ENCODE measurements around the gene PAPPA2. TPM values are rescaled to one million over a fixed set of nuclear protein-coding genes. Genes with fewer than 3 reads are reported as not detected.

PAPPA2 gene
- total RNA-seq, 1 experiment from 2014 or later, result 0.81 TPM

- Histone ChIP-seq H3K18ac (ENCODE audit: insufficient read length, low read depth, low read length) (no peak overlapping the region), H2AK5ac (ENCODE audit: insufficient read length, low read length) (no peak overlapping the region), H3K14ac (ENCODE audit: insufficient read depth, low read length) (no peak overlapping the region), H3K4me1 (ENCODE audit: insufficient read depth, low read length) (no peaks in the 10 kb centered on the region), H3K4me2 (ENCODE audit: insufficient read depth, insufficient read length, low read length) (no peak overlapping the region), H2BK20ac (ENCODE audit: low read depth, low read length, poor library complexity, severe bottlenecking) (no peak overlapping the region), H3K9ac (ENCODE audit: extremely low read depth, insufficient read length, low read length) (no peak overlapping the region), H3K27ac (ENCODE audit: insufficient read length, low read depth, low read length) (no peak overlapping the region), H4K8ac (replicated peaks; ENCODE audit: insufficient read length, low read depth, low read length) (no peak overlapping the region), H2BK12ac (ENCODE audit: insufficient read length, low read depth, low read length) (no peak overlapping the region), H3K9me3 (ENCODE audit: control insufficient read depth, low read depth, low read length) (no peaks in the 10 kb centered on the region), H4K91ac (ENCODE audit: insufficient read length, low read depth, low read length) (no peak overlapping the region), H3K23ac (ENCODE audit: insufficient read length, low read depth, low read length) (no peak overlapping the region), H3K27me3 (ENCODE audit: insufficient read depth, low read length) (no peaks in the 10 kb centered on the region), H3K56ac (ENCODE audit: insufficient read length, low read depth, low read length) (no peak overlapping the region), H2AFZ (ENCODE audit: low read length) (no peak overlapping the region), H3K23me2 (ENCODE audit: insufficient read length, low read depth, low read length, poor library complexity, severe bottlenecking) (no peaks in the 10 kb centered on the region), H3K79me2 (ENCODE audit: insufficient read depth, low read length) (no peaks in the 10 kb centered on the region), H2BK15ac (ENCODE audit: low read depth, low read length) (no peak overlapping the region), H4K20me1 (ENCODE audit: control insufficient read depth, insufficient read depth, insufficient read length) (no peaks in the 10 kb centered on the region), H3T11ph (ENCODE audit: low read length) (no peak overlapping the region), H3K4ac (ENCODE audit: low read depth, low read length) (no peak overlapping the region), H4K5ac (ENCODE audit: insufficient read length, low read depth, low read length) (no peak overlapping the region), H3K79me1 (ENCODE audit: insufficient read depth, low read depth, low read length, poor library complexity, severe bottlenecking) (no peaks in the 10 kb centered on the region), H2BK120ac (ENCODE audit: low read depth, low read length, poor library complexity, severe bottlenecking) (no peak overlapping the region), H2BK5ac (ENCODE audit: insufficient read length, low read length) (no peak overlapping the region)
- Mint-ChIP-seq H3K4me3 (no peak overlapping the region), H3K36me3 (ENCODE audit: insufficient read depth in 1 of 3, low read depth in 3 of 3) (no peaks in the 10 kb centered on the region; a peak in 1 of 7 replicates), H3K4me1 (no peaks in the 10 kb centered on the region), H3K27ac (no peak overlapping the region), H3K9me3 (no peaks in the 10 kb centered on the region), H3K27me3 (ENCODE audit: low read depth) (peaks cover 8% of the 10 kb centered on the region)
- no peak for DNase-seq
- TF ChIP-seq, protein P1, sequence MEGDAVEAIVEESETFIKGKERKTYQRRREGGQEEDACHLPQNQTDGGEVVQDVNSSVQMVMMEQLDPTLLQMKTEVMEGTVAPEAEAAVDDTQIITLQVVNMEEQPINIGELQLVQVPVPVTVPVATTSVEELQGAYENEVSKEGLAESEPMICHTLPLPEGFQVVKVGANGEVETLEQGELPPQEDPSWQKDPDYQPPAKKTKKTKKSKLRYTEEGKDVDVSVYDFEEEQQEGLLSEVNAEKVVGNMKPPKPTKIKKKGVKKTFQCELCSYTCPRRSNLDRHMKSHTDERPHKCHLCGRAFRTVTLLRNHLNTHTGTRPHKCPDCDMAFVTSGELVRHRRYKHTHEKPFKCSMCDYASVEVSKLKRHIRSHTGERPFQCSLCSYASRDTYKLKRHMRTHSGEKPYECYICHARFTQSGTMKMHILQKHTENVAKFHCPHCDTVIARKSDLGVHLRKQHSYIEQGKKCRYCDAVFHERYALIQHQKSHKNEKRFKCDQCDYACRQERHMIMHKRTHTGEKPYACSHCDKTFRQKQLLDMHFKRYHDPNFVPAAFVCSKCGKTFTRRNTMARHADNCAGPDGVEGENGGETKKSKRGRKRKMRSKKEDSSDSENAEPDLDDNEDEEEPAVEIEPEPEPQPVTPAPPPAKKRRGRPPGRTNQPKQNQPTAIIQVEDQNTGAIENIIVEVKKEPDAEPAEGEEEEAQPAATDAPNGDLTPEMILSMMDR (conservative IDR thresholded peaks at IDR 0.05), result no peak
- no CpG with 5 or more reads among the region's 2 CpGs for WGBS (ENCODE audit: extremely low coverage, insufficient read length, low lambda C conversion rate)
These were observed 422.8 kb downstream of the PAPPA2 start for GRCh38 chr1:176885751-176886150.
